Trophoblast cell (in vitro differentiated cells and primary cell): ENCODE results near the gene MRGPRE.

Experiments used
- DNase-seq, 2 donors: peaks; one replicate each; pipeline ENCODE4 v3.0.0-alpha.2; 2016
- H2AFZ ChIP-seq: 2 replicates; pipeline ENCODE4 v1.6.1; 2013; ENCODE audit warnings: low read length, moderate library complexity, mild to moderate bottlenecking; ENCODE audit not compliant: insufficient read depth, poor library complexity
- H2AK5ac ChIP-seq: 2 replicates; pipeline ENCODE4 v1.6.1; 2013; ENCODE audit warnings: mild to moderate bottlenecking, low read length
- H2BK120ac ChIP-seq: 2 replicates; pipeline ENCODE4 v1.6.1; 2013; ENCODE audit warnings: low read length, mild to moderate bottlenecking, moderate library complexity; ENCODE audit not compliant: insufficient read depth, poor library complexity
- H2BK12ac ChIP-seq: 2 replicates; pipeline ENCODE4 v1.6.1; 2013; ENCODE audit warnings: mild to moderate bottlenecking, low read length, moderate library complexity
- H2BK5ac ChIP-seq: 2 replicates; pipeline ENCODE4 v1.6.1; 2013; ENCODE audit warnings: low read length, low read depth, moderate library complexity, mild to moderate bottlenecking; ENCODE audit not compliant: poor library complexity
- H3K14ac ChIP-seq: 2 replicates; pipeline ENCODE4 v1.6.1; 2013; ENCODE audit warnings: mild to moderate bottlenecking, low read length
- H3K18ac ChIP-seq: 2 replicates; pipeline ENCODE4 v1.6.1; 2013; ENCODE audit warnings: mild to moderate bottlenecking, low read length
- H3K23ac ChIP-seq: 2 replicates; pipeline ENCODE4 v1.6.1; 2013; ENCODE audit warnings: low read length
- H3K27ac ChIP-seq: 2 replicates; pipeline ENCODE4 v1.5.1; 2013; ENCODE audit warnings: low read depth, mild to moderate bottlenecking, inconsistent platforms, low read length, moderate library complexity
- H3K27me3 ChIP-seq: 2 replicates; pipeline ENCODE4 v1.6.1; 2013; ENCODE audit warnings: inconsistent platforms, mild to moderate bottlenecking, low read length, moderate library complexity; ENCODE audit not compliant: insufficient read depth
- H3K36me3 ChIP-seq, 2 experiments: 1 replicate in 1 of 2; 2 replicates in 1 of 2; pipeline ENCODE4 v1.6.1; 2013; ENCODE audit warnings: low read length in 2 of 2, mild to moderate bottlenecking in 2 of 2, moderate library complexity in 1 of 2; ENCODE audit not compliant: insufficient read depth in 2 of 2, control insufficient read depth in 1 of 2
- H3K4ac ChIP-seq: 2 replicates; pipeline ENCODE4 v1.6.1; 2013; ENCODE audit warnings: low read depth, mild to moderate bottlenecking, low read length, moderate library complexity
- H3K4me1 ChIP-seq, 2 experiments: 1 replicate in 1 of 2; 2 replicates in 1 of 2; pipeline ENCODE4 v1.6.1; 2013; ENCODE audit warnings: low read length in 2 of 2, mild to moderate bottlenecking in 2 of 2, moderate library complexity in 1 of 2; ENCODE audit not compliant: insufficient read depth in 2 of 2, control insufficient read depth in 1 of 2
- H3K4me2 ChIP-seq: 2 replicates; pipeline ENCODE4 v1.6.1; 2013; ENCODE audit warnings: inconsistent platforms, mild to moderate bottlenecking, low read length, moderate library complexity
- H3K4me3 ChIP-seq: 2 replicates; pipeline ENCODE4 v1.5.1; 2013; ENCODE audit warnings: mild to moderate bottlenecking, low read depth, low read length, inconsistent platforms
- H3K79me1 ChIP-seq: one replicate; pipeline ENCODE4 v1.6.1; 2013; ENCODE audit warnings: low read length
- H3K79me2 ChIP-seq: 2 replicates; pipeline ENCODE4 v1.6.1; 2013; ENCODE audit warnings: low read length, mild to moderate bottlenecking; ENCODE audit not compliant: control insufficient read depth, insufficient read depth, poor library complexity
- H3K9ac ChIP-seq: 2 replicates; pipeline ENCODE4 v1.6.1; 2013; ENCODE audit warnings: mild to moderate bottlenecking, low read length
- H3K9me3 ChIP-seq: 2 replicates; pipeline ENCODE4 v1.6.1; 2013; ENCODE audit warnings: low read depth, mild to moderate bottlenecking, control low read depth, inconsistent platforms, low read length; ENCODE audit not compliant: insufficient read depth
- H4K12ac ChIP-seq: 2 replicates; pipeline ENCODE4 v1.6.1; 2013; ENCODE audit warnings: low read depth, mild to moderate bottlenecking, low read length, moderate library complexity
- H4K8ac ChIP-seq: 2 replicates; pipeline ENCODE4 v1.6.1; 2013; ENCODE audit warnings: low read depth, mild to moderate bottlenecking, low read length, moderate library complexity
- H4K91ac ChIP-seq: one replicate; pipeline ENCODE4 v1.6.1; 2013; ENCODE audit warnings: low read depth, mild to moderate bottlenecking, low read length, moderate library complexity
- WGBS: extraction: QIAGEN DNeasy Blood & Tissue Kit; methylation state at CpG from one replicate; pipeline ENCODE4 v1.1.7; 2013; ENCODE audit warnings: missing lambda C conversion rate; ENCODE audit not compliant: insufficient read length, insufficient coverage; ENCODE audit errors: extremely low coverage; 5-methylcytosine and 5-hydroxymethylcytosine counted together

The MRGPRE gene

GRCh38 chr11:3220521-3221407, 11.5 kb downstream of the MRGPRE start:
- H3K9ac ChIP-seq, result no peak overlapping the region
- no peak overlapping the region for H3K4ac ChIP-seq
- H3K36me3 ChIP-seq, result no peaks in the 10 kb centered on the region
- H4K91ac ChIP-seq, result no peak overlapping the region
- H3K79me1 ChIP-seq, result peaks cover 2% of the 10 kb centered on the region
- DNase-seq, result peak in 1 of 2 donors; percentile 18
- no peaks in the 10 kb centered on the region for H3K27me3 ChIP-seq
- H3K27ac ChIP-seq, result no peak overlapping the region
- H3K18ac ChIP-seq, result no peak overlapping the region
- no peak overlapping the region for H3K23ac ChIP-seq
- no peak overlapping the region for H4K8ac ChIP-seq
- WGBS, result no CpG with 5 or more reads among the region's 21 CpGs
- H2AFZ ChIP-seq, result no peak overlapping the region
- no peak overlapping the region for H3K4me3 ChIP-seq
- no peak overlapping the region for H2BK120ac ChIP-seq
- H3K4me1 ChIP-seq, result peaks cover 14 to 20% of the 10 kb centered on the region in 2 experiments
- H3K79me2 ChIP-seq, result no peaks in the 10 kb centered on the region
- no peak overlapping the region for H2BK12ac ChIP-seq
- no peak overlapping the region for H2AK5ac ChIP-seq
- H3K14ac ChIP-seq, result no peak overlapping the region
- no peak overlapping the region for H2BK5ac ChIP-seq
- H3K9me3 ChIP-seq, result peaks cover 5% of the 10 kb centered on the region
- no peak overlapping the region for H3K4me2 ChIP-seq
- H4K12ac ChIP-seq, result no peak overlapping the region

DNA sequence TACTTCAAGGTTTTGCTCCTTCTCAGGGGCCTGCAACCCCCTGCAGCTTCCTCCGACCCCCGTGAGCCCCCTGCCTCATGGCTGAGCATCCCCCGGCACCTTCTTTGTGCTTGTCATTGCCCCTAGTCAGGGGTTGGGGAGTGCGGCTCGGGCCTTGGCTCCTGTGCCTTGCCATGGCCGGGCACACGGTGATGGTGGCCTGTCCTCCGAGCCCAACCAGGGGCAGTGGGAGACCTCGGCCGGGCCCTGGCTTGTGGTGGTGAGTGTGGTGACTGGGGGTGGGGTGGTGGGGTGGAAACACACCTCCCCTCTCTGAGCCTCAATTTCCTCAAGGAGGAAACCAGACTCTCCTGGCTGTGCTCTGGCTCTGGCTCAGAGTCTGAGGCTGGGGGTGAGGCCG, 12.1 kb downstream of the MRGPRE start:
- Histone ChIP-seq H2AFZ (no peak overlapping the region), H2BK5ac (no peak overlapping the region), H3K36me3 (no peaks in the 10 kb centered on the region), H2AK5ac (no peak overlapping the region), H2BK120ac (no peak overlapping the region), H4K12ac (no peak overlapping the region), H3K14ac (no peak overlapping the region), H4K91ac (no peak overlapping the region), H3K4me2 (no peak overlapping the region), H3K9ac (no peak overlapping the region), H4K8ac (no peak overlapping the region), H3K79me1 (no peaks in the 10 kb centered on the region), H3K23ac (no peak overlapping the region), H3K4ac (no peak overlapping the region), H3K18ac (no peak overlapping the region), H2BK12ac (no peak overlapping the region), H3K4me1 (peaks cover 8 to 14% of the 10 kb centered on the region in 2 experiments), H3K4me3 (no peak overlapping the region), H3K79me2 (no peaks in the 10 kb centered on the region), H3K27me3 (no peaks in the 10 kb centered on the region), H3K27ac (no peak overlapping the region), H3K9me3 (peaks cover 5% of the 10 kb centered on the region)
- no CpG with 5 or more reads among the region's 11 CpGs for WGBS
- no peak for DNase-seq

DNA sequence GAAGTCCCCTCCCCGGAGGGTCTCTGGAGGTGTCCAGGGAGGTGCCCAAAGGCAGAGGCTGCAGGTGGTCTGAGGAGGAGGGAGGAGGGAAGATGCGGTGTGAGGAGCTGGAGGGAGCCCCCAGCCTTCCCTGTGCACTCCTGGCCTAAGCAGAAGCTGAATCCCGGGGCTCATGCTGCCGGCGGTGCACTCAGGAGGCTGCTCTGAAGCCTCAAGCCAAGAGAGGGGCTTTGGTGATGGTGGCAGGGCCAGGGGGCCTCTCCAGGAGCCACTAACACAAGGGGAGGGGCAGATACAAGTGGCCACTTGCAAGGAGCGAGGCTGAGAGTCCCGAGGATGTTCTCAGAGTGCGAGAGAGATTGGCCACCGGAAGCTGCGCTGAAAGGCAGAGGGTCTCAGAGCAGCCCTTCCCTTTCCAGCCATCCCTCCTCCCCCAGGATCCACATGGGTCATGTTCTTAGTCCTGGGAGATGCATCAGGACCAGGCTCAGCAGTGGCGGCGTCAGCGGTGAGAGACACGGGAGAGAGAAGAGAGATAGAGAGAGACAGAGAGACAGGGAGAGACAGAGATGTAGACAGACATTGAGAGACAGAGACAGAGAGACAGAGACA, 12.8 kb downstream of the MRGPRE start:
- no peak overlapping the region for H3K18ac ChIP-seq
- no peak overlapping the region for H2BK5ac ChIP-seq
- DNase-seq, result no peak
- H3K23ac ChIP-seq, result no peak overlapping the region
- H4K8ac ChIP-seq, result no peak overlapping the region
- WGBS, result no CpG with 5 or more reads among the region's 14 CpGs
- H3K4ac ChIP-seq, result no peak overlapping the region
- no peak overlapping the region for H3K27ac ChIP-seq
- no peak overlapping the region for H3K4me3 ChIP-seq
- H3K9me3 ChIP-seq, result peaks cover 5% of the 10 kb centered on the region
- H3K14ac ChIP-seq, result no peak overlapping the region
- H3K36me3 ChIP-seq, result no peaks in the 10 kb centered on the region
- no peaks in the 10 kb centered on the region for H3K79me1 ChIP-seq
- H2BK12ac ChIP-seq, result no peak overlapping the region
- no peak overlapping the region for H4K12ac ChIP-seq
- no peak overlapping the region for H4K91ac ChIP-seq
- H3K79me2 ChIP-seq, result no peaks in the 10 kb centered on the region
- peaks cover 1 to 7% of the 10 kb centered on the region in 2 experiments for H3K4me1 ChIP-seq
- H2BK120ac ChIP-seq, result no peak overlapping the region
- H3K27me3 ChIP-seq, result no peaks in the 10 kb centered on the region
- no peak overlapping the region for H2AK5ac ChIP-seq
- H3K9ac ChIP-seq, result no peak overlapping the region
- no peak overlapping the region for H2AFZ ChIP-seq
- no peak overlapping the region for H3K4me2 ChIP-seq

DNA sequence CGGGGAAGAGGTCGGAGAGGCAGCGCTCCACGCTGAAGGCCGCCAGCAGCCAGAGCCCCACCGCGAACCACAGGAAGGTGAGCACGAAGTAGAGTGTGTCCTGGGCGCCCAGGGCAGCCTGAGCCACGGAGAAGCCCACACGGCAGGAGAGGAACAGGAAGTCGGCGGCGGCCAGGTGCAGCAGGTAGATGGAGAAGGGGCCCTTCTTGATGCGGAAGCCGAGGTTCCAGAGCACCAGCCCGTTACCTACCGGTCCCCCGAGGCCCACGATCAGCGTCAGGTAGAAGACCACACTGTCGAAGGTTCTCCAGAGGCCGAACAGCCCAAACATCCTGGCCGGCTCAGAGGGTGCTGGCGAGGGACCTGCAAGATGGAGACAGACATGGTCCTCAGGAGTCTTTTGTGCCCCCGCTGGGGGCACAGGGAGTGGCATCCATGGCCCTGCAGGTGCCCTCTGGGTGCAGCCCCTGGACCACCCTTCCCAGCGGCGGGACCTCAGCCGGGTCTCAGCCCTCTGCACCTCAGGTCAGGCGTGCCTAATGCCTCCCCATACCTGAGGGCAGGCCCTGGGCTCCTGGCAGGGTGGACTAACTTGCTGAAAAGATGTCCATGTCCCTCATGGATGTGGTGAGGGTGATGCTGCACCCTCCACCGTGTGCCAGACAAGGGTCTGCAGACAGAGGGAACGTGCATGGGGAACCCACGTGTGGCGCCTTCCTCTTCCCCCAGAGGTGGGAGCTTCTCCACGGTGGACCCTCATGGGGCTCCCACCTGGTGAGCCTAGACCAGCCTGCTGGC, 13.5 kb downstream of the MRGPRE start, which contains the start of gene MRGPRG:
Gene MRGPRG, minus strand, starts transcription at position 331 of the 798 bp plus-strand sequence. Its CDS starts 0 bp downstream, at position 331.
- DNase-seq, result no peak
- no peak within 1 kb of the TSS for H3K14ac ChIP-seq
- H4K12ac ChIP-seq, result no peak within 1 kb of the TSS
- no peak within 1 kb of the TSS for H3K9ac ChIP-seq
- H4K8ac ChIP-seq, result no peak within 1 kb of the TSS
- H3K4me1 ChIP-seq, result no peaks in the 10 kb centered on the region
- H2AK5ac ChIP-seq, result no peak within 1 kb of the TSS
- H3K4ac ChIP-seq, result no peak within 1 kb of the TSS
- no peak within 1 kb of the TSS for H3K18ac ChIP-seq
- H2AFZ ChIP-seq, result no peak within 1 kb of the TSS
- H3K4me2 ChIP-seq, result no peak within 1 kb of the TSS
- H3K36me3 ChIP-seq, result no peaks in the 10 kb centered on the region
- no peaks in the 10 kb centered on the region for H3K79me1 ChIP-seq
- no peak within 1 kb of the TSS for H3K27ac ChIP-seq
- H3K9me3 ChIP-seq, result peaks cover 8% of the 10 kb centered on the region
- H2BK12ac ChIP-seq, result no peak within 1 kb of the TSS
- no peak within 1 kb of the TSS for H2BK120ac ChIP-seq
- H4K91ac ChIP-seq, result no peak within 1 kb of the TSS
- no peaks in the 10 kb centered on the region for H3K27me3 ChIP-seq
- H3K4me3 ChIP-seq, result no peak within 1 kb of the TSS
- no peaks in the 10 kb centered on the region for H3K79me2 ChIP-seq
- no CpG with 5 or more reads among the region's 35 CpGs for WGBS
- H2BK5ac ChIP-seq, result no peak within 1 kb of the TSS
- H3K23ac ChIP-seq, result no peak within 1 kb of the TSS
